Nucleus accumbens (tissue), 56 donors: ENCODE data around the gene ALG3.
"Not testable (repeated sequence)": the region's sequence is repeated elsewhere in the genome, so short reads cannot be mapped to it uniquely, and the experiment has no call there.

ENCODE experiments used
- DNase-seq, 56 donors: peaks; one replicate each; lab custom pipeline; 2025; lab: John Stamatoyannopoulos, UW

ALG3 gene

GRCh38 chr3:184248454-184249411, at the start of gene ALG3:
Gene ALG3, minus strand, starts transcription at chr3:184248962. Its CDS starts 22 bp downstream, at chr3:184248940.
- DNase-seq, result peak in 54 of 56 donors; percentile 22 to 85 (median 67)

- no peak for DNase-seq
Measured at GRCh38 chr3:184296616-184297015, 47.9 kb upstream of the ALG3 start.

- no peak for DNase-seq
Measured at GRCh38 chr3:184295771-184296170, 47.0 kb upstream of the ALG3 start.

GRCh38 chr3:184291738-184292445, 43.1 kb upstream of the ALG3 start:
- DNase-seq, result no peak

- DNase-seq, result no peak
Measured at GRCh38 chr3:184291044-184291737, 42.4 kb upstream of the ALG3 start.

GRCh38 chr3:184290331-184290730, 41.6 kb upstream of the ALG3 start:
- no peak for DNase-seq

- DNase-seq, result peak in 31 of 56 donors; percentile 2 to 66 (median 17)
Measured at GRCh38 chr3:184289426-184289938, 40.7 kb upstream of the ALG3 start.

GRCh38 chr3:184284696-184285095, 35.9 kb upstream of the ALG3 start:
- peak in 30 of 56 donors; percentile 5 to 56 (median 23) for DNase-seq

GRCh38 chr3:184283681-184284080, 34.9 kb upstream of the ALG3 start:
- DNase-seq, result no peak

GRCh38 chr3:184282941-184283340, 34.2 kb upstream of the ALG3 start:
- DNase-seq, result no peak

GRCh38 chr3:184277366-184277765, 28.6 kb upstream of the ALG3 start:
- DNase-seq, result no peak

GRCh38 chr3:184275961-184276910, 27.5 kb upstream of the ALG3 start, which contains the start of gene ECE2:
Gene ECE2, plus strand, starts transcription at chr3:184276022. Its CDS starts 132 bp downstream, at chr3:184276154.
- peak in 6 of 56 donors; percentile 10 to 49 (median 29) for DNase-seq

GRCh38 chr3:184275381-184275701, 26.6 kb upstream of the ALG3 start:
- DNase-seq, result no peak

GRCh38 chr3:184272269-184272668, 23.5 kb upstream of the ALG3 start:
- no peak for DNase-seq

GRCh38 chr3:184267249-184267648, 18.5 kb upstream of the ALG3 start:
- DNase-seq, result not testable (repeated sequence)

GRCh38 chr3:184262764-184263179, 14.0 kb upstream of the ALG3 start:
- no peak for DNase-seq

GRCh38 chr3:184261854-184262763, 13.3 kb upstream of the ALG3 start:
- peak in 2 of 56 donors; percentile 6 to 17 for DNase-seq

GRCh38 chr3:184261270-184261853, 12.6 kb upstream of the ALG3 start, which contains the start of gene CAMK2N2:
Gene CAMK2N2, minus strand, starts transcription at chr3:184261553. Its CDS starts 268 bp downstream, at chr3:184261285.
- peak in 34 of 56 donors; percentile 13 to 79 (median 44) for DNase-seq
